ENCODE results near the gene EARS2. TPM values are rescaled to one million over a fixed set of nuclear protein-coding genes. Genes with fewer than 3 reads are reported as not detected.

EARS2 gene
- total and polyA plus RNA-seq, 3 donors from 2014 or later: 32.3 to 76.7 (median 55.9) TPM

- 55 to 60% methylated on average over 5 of the region's 5 CpGs for WGBS, 2 donors
- intact Hi-C loops (cut with DNase I; ENCODE audit: low total_unique reads): no loop called here
- peak; percentile 33 for DNase-seq
- peak overlapping the region in 1 of 2 donors; percentile 36 for H3K27ac ChIP-seq
- peaks cover 12% of the 10 kb centered on the region for H3K4me1 ChIP-seq
- no peak overlapping the region for H3K4me3 ChIP-seq
- no peaks in the 10 kb centered on the region for H3K36me3 ChIP-seq (ENCODE audit: low read depth, missing control alignments)
- no peaks in the 10 kb centered on the region for H3K27me3 ChIP-seq
- TF ChIP-seq CTCF (IDR thresholded peaks at IDR 0.05) (no peak), POLR2A (IDR thresholded peaks at IDR 0.05) (no peak)
- no peaks in the 10 kb centered on the region for H3K9me3 ChIP-seq
These were observed 21.1 kb upstream of the EARS2 start for GRCh38 chr16:23578101-23578830.

GRCh38 chr16:23577493-23577892, 20.3 kb upstream of the EARS2 start:
- DNase-seq: no peak
- TF ChIP-seq CTCF (IDR thresholded peaks at IDR 0.05): no peak
- TF ChIP-seq POLR2A (IDR thresholded peaks at IDR 0.05): no peak
- Histone ChIP-seq H3K27ac (no peak overlapping the region), H3K36me3 (ENCODE audit: low read depth, missing control alignments) (no peaks in the 10 kb centered on the region), H3K9me3 (no peaks in the 10 kb centered on the region), H3K4me3 (no peak overlapping the region), H3K4me1 (peaks cover 12% of the 10 kb centered on the region), H3K27me3 (no peaks in the 10 kb centered on the region)
- WGBS, 2 donors: 73 to 74% methylated on average over 2 of the region's 2 CpGs
- intact Hi-C loops (cut with DNase I; ENCODE audit: low total_unique reads): no loop called here

GRCh38 chr16:23575834-23576233, 18.7 kb upstream of the EARS2 start:
- DNase-seq: no peak
- H3K9me3 ChIP-seq: no peaks in the 10 kb centered on the region
- no peak for TF ChIP-seq CTCF (IDR thresholded peaks at IDR 0.05)
- no peak for TF ChIP-seq POLR2A (IDR thresholded peaks at IDR 0.05)
- H3K27ac ChIP-seq: no peak overlapping the region
- H3K4me3 ChIP-seq: no peak overlapping the region
- no peaks in the 10 kb centered on the region for H3K36me3 ChIP-seq (ENCODE audit: low read depth, missing control alignments)
- H3K27me3 ChIP-seq: no peaks in the 10 kb centered on the region
- intact Hi-C loops (cut with DNase I; ENCODE audit: low total_unique reads): no loop called here
- peaks cover 12% of the 10 kb centered on the region for H3K4me1 ChIP-seq
- 87 to 89% methylated on average over 3 of the region's 3 CpGs for WGBS, 2 donors

- Histone ChIP-seq H3K27me3 (no peaks in the 10 kb centered on the region), H3K36me3 (ENCODE audit: low read depth, missing control alignments) (no peaks in the 10 kb centered on the region), H3K9me3 (no peaks in the 10 kb centered on the region), H3K27ac (no peak overlapping the region), H3K4me3 (no peak overlapping the region), H3K4me1 (peaks cover 11% of the 10 kb centered on the region)
- intact Hi-C loops (cut with DNase I; ENCODE audit: low total_unique reads): no loop called here
- no peak for DNase-seq
- 88% methylated on average over 5 of the region's 5 CpGs for WGBS, 2 donors
- TF ChIP-seq POLR2A (IDR thresholded peaks at IDR 0.05) (no peak), CTCF (IDR thresholded peaks at IDR 0.05) (no peak)
These were observed 16.7 kb upstream of the EARS2 start for GRCh38 chr16:23573817-23574216.

- no peak overlapping the region for H3K27ac ChIP-seq
- H3K27me3 ChIP-seq: no peaks in the 10 kb centered on the region
- H3K4me1 ChIP-seq: no peaks in the 10 kb centered on the region
- TF ChIP-seq POLR2A (IDR thresholded peaks at IDR 0.05) (no peak), CTCF (IDR thresholded peaks at IDR 0.05) (no peak)
- no peak for DNase-seq
- 88 to 95% methylated on average over 9 of the region's 9 CpGs for WGBS, 2 donors
- H3K36me3 ChIP-seq (ENCODE audit: low read depth, missing control alignments): no peaks in the 10 kb centered on the region
- H3K4me3 ChIP-seq: no peak overlapping the region
- intact Hi-C loops (cut with DNase I; ENCODE audit: low total_unique reads): no loop called here
- no peaks in the 10 kb centered on the region for H3K9me3 ChIP-seq
These were observed 15.2 kb upstream of the EARS2 start for GRCh38 chr16:23572394-23572793.
